Activated CD8-positive, alpha-beta T cell treated with anti-CD3 and anti-CD28 coated beads for 36 hours (primary cell): ENCODE measurements around the gene RTBDN. TPM values are rescaled to one million over a fixed set of nuclear protein-coding genes. Genes with fewer than 3 reads are reported as not detected.

Experiments used
- ATAC-seq: fragments of 200-7000 bp; cut with Tn5 transposase; one replicate; pipeline ENCODE4 v1.10.0; 2021; ENCODE audit warnings: mild to moderate bottlenecking, moderate library complexity
- CTCF ChIA-PET: fragments of 350-600 bp; sonication (Branson Sonifier 250); formaldehyde crosslinking; loops from one replicate; lab custom pipeline; 2021; ENCODE audit warnings: antibody characterized with exemption; lab: Charles Lee
- POLR2A ChIA-PET: fragments of 350-600 bp; sonication (Branson Sonifier 250); formaldehyde crosslinking; loops from one replicate; lab custom pipeline; 2021; ENCODE audit warnings: antibody characterized with exemption; lab: Charles Lee
- DNase-seq: peaks from one replicate; pipeline ENCODE4 v3.0.0-alpha.2; 2020
- H3K27ac Mint-ChIP-seq: one replicate; pipeline ENCODE4 v1.8.0; 2021; ENCODE audit warnings: mild to moderate bottlenecking, mixed read lengths
- H3K27me3 Mint-ChIP-seq: one replicate; pipeline ENCODE4 v1.8.0; 2021; ENCODE audit warnings: mixed read lengths
- H3K36me3 Mint-ChIP-seq: one replicate; pipeline ENCODE4 v1.8.0; 2021; ENCODE audit warnings: low read depth, mixed read lengths
- H3K4me1 Mint-ChIP-seq: one replicate; pipeline ENCODE4 v1.8.0; 2021; ENCODE audit warnings: low read depth, mixed read lengths
- H3K4me3 Mint-ChIP-seq: one replicate; pipeline ENCODE4 v1.8.0; 2021; ENCODE audit warnings: mild to moderate bottlenecking, moderate library complexity, mixed read lengths
- H3K9me3 Mint-ChIP-seq: one replicate; pipeline ENCODE4 v1.8.0; 2021; ENCODE audit warnings: mixed read lengths
- CTCF ChIP-seq: fragments of 200-600 bp; IDR thresholded peaks from one replicate; pipeline ENCODE4 v1.8.0; 2022; ENCODE audit warnings: antibody characterized with exemption, mild to moderate bottlenecking
- intact Hi-C: fragments of 100-400 bp; cut with micrococcal nuclease; formaldehyde crosslinking; loops from one replicate; pipeline ENCODE4 v1.10.0; 2022
- total RNA-seq, 2 experiments: library from RNA; stranded (reverse); gene quantifications; one replicate each; pipeline ENCODE4 v1.2.3, GENCODE V29; 2021

RTBDN gene
- total RNA-seq, 2 experiments from 2014 or later = not detected

DNA sequence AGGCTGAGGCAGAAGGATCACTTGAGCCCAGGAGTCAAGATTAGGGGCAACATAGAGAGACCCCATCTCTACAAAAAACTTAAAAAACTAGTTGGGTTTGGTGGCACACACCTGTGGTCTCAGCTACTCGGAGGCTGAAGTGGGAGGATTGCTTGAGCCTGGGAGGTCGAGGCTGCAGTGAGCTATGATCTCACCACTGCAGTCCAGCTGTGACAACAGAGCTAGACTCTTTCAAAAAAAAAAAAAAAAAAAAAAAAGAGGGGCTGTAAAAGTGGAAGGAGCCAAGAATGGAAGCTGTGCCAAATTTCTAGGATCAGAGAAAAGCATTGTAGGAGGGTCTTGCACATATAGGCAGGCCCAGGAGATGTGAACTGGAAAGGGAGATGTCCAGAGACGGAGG, 37.3 kb upstream of the RTBDN start:
- ATAC-seq = no peak
- CTCF ChIA-PET = interaction anchor here (1.8 to 2.4 kb wide), 3 partner anchors 10 to 114 kb away, joined by 5 to 8 read pairs (median 7); partner anchors contain the start of gene DNASE2
- POLR2A ChIA-PET = interaction anchor here (0.6 to 1.9 kb wide), 2 partner anchors 10 to 1227 kb away, joined by 3 to 9 read pairs; partner anchors contain the start of gene DNASE2

DNA sequence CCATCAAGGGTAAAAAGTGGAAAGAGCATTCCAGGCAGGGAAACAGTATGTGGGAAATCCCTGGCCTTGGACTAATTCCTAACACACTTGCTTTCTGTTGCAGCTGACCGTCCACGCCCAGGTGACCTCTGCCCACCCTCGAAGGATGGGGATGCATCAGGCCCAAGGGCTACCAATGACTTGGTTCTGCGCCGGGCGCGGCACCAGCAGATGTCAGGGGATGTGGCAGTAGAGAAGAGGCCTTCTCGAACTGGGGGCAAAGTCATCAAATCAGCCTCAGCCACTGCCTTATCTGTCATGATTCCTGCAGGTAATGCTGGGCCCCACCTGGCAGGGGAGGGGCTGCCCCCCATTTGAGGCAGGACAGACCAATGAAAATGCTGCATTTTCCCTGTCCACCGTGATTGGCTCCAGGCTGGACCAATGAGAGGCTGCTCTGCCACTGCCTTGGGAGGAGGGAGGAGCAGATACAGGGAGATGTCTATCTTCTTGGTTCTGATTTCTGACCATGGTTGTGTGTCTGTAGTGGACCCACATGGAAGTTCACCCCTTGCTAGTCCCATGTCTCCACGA, 34.2 kb upstream of the RTBDN start:
- ATAC-seq (no peak), DNase-seq (peak; percentile 44)
- TF ChIP-seq CTCF = no peak
- no peak overlapping the region for H3K4me3 Mint-ChIP-seq
- CTCF ChIA-PET = interaction anchor here (1.1 to 2.8 kb wide), 3 partner anchors 16 to 226 kb away, joined by 3 to 12 read pairs (median 3); no protein-coding TSS in a partner anchor
- no peaks in the 10 kb centered on the region for H3K27me3 Mint-ChIP-seq
- H3K4me1 Mint-ChIP-seq = peaks cover 10% of the 10 kb centered on the region
- H3K27ac Mint-ChIP-seq = no peak overlapping the region
- peaks cover 7% of the 10 kb centered on the region for H3K9me3 Mint-ChIP-seq
- intact Hi-C loops = no loop called here
- peaks cover 14% of the 10 kb centered on the region for H3K36me3 Mint-ChIP-seq
- POLR2A ChIA-PET = interaction anchor here (0.5 to 0.6 kb wide), 2 partner anchors 45 to 408 kb away, joined by 3 read pairs; no protein-coding TSS in a partner anchor

More for the DNA sequence above, 37.3 kb upstream of the RTBDN start:
- intact Hi-C loops = no loop called here
- H3K27me3 Mint-ChIP-seq = no peaks in the 10 kb centered on the region
- no peak for TF ChIP-seq CTCF
- H3K27ac Mint-ChIP-seq = no peak overlapping the region
- peaks cover 10% of the 10 kb centered on the region for H3K4me1 Mint-ChIP-seq
- peaks cover 24% of the 10 kb centered on the region for H3K36me3 Mint-ChIP-seq
- DNase-seq = no peak
- peaks cover 7% of the 10 kb centered on the region for H3K9me3 Mint-ChIP-seq
- H3K4me3 Mint-ChIP-seq = no peak overlapping the region

- CTCF ChIA-PET = interaction anchor here (2.8 kb wide), 1 partner anchor 20 kb away, joined by 12 read pairs; no protein-coding TSS in a partner anchor
- no peak for TF ChIP-seq CTCF
- POLR2A ChIA-PET = no interaction called here
- Mint-ChIP-seq H3K4me3 (peak overlapping the region; percentile 60), H3K36me3 (peaks cover 6% of the 10 kb centered on the region), H3K27ac (peak overlapping the region; percentile 1), H3K27me3 (no peaks in the 10 kb centered on the region), H3K9me3 (peaks cover 2% of the 10 kb centered on the region), H3K4me1 (peaks cover 6% of the 10 kb centered on the region)
- intact Hi-C loops = no loop called here
- DNase-seq (peak; percentile 84), ATAC-seq (peak; percentile 87)
These were observed 33.0 kb upstream of the RTBDN start for GRCh38 chr19:12867120-12868099.

GRCh38 chr19:12866416-12867119, 32.2 kb upstream of the RTBDN start:
- CTCF ChIA-PET = interaction anchor here (1.2 to 5.7 kb wide), 3 partner anchors 19 to 106 kb away, joined by 3 to 38 read pairs (median 12); no protein-coding TSS in a partner anchor
- no peak for TF ChIP-seq CTCF
- no peak for DNase-seq
- H3K36me3 Mint-ChIP-seq = no peaks in the 10 kb centered on the region
- H3K4me1 Mint-ChIP-seq = peaks cover 3% of the 10 kb centered on the region
- POLR2A ChIA-PET = no interaction called here
- no peak overlapping the region for H3K27ac Mint-ChIP-seq
- H3K27me3 Mint-ChIP-seq = no peaks in the 10 kb centered on the region
- intact Hi-C loops = no loop called here
- ATAC-seq = no peak
- no peak overlapping the region for H3K4me3 Mint-ChIP-seq
- no peaks in the 10 kb centered on the region for H3K9me3 Mint-ChIP-seq
